GM13977 (cell line): ENCODE results near the gene IRS1.

Source experiments
- DNase-seq: peaks from one replicate; pipeline ENCODE4 v3.0.0; 2012; ENCODE audit warnings: low spot score
- CTCF ChIP-seq: IDR thresholded peaks from 2 replicates; pipeline ENCODE4 v1.5.1; 2012; ENCODE audit warnings: mild to moderate bottlenecking, control low read depth; ENCODE audit not compliant: insufficient read depth; ENCODE audit errors: extremely low read depth, missing control alignments
- in situ Hi-C: fragments of 300-500 bp; cut with MboI; formaldehyde crosslinking; loops from one replicate; pipeline ENCODE4 v1.12.0; 2022; ENCODE audit warnings: low sequenced_read_pairs, low pct_unique_long_range_greater_than_20kb, mixed read lengths, inconsistent platforms; ENCODE audit not compliant: unreplicated experiment

The IRS1 gene

GRCh38 chr2:226791487-226792081, 8.0 kb downstream of the IRS1 start:
- DNase-seq = peak; percentile 99
- peak; percentile 26 for TF ChIP-seq CTCF
- in situ Hi-C loops = no loop called here

- in situ Hi-C loops = no loop called here
- DNase-seq = peak; percentile 76
- no peak for TF ChIP-seq CTCF
Observed at GRCh38 chr2:226791056-226791486, 8.5 kb downstream of the IRS1 start.

GRCh38 chr2:226790431-226790830, 9.2 kb downstream of the IRS1 start:
- DNase-seq = no peak
- TF ChIP-seq CTCF = no peak
- in situ Hi-C loops = no loop called here

GRCh38 chr2:226790011-226790410, 9.6 kb downstream of the IRS1 start:
- in situ Hi-C loops = no loop called here
- TF ChIP-seq CTCF = no peak
- no peak for DNase-seq

GRCh38 chr2:226788881-226789490, 10.6 kb downstream of the IRS1 start:
- TF ChIP-seq CTCF = no peak
- in situ Hi-C loops = no loop called here
- no peak for DNase-seq

GRCh38 chr2:226788064-226788463, 11.6 kb downstream of the IRS1 start:
- in situ Hi-C loops = no loop called here
- TF ChIP-seq CTCF = no peak
- DNase-seq = no peak

- no peak for TF ChIP-seq CTCF
- in situ Hi-C loops = no loop called here
- no peak for DNase-seq
Observed at GRCh38 chr2:226783885-226784284, 15.7 kb downstream of the IRS1 start.
